Liver (tissue), 3 donors: ENCODE data around the gene MEGF11.

Experiments used
- ATF3 ChIP-seq: IDR thresholded peaks from 2 replicates; pipeline ENCODE4 v1.6.1; 2016; ENCODE audit warnings: antibody characterized with exemption
- CTCF ChIP-seq: fragments of 150-350 bp; IDR thresholded peaks from 2 replicates; pipeline ENCODE4 v1.5.1; 2017; ENCODE audit warnings: improper control_type of control experiment, low read depth, low read length; ENCODE audit not compliant: missing input control
- MAX ChIP-seq: IDR thresholded peaks from 2 replicates; pipeline ENCODE4 v1.6.1; 2016; ENCODE audit warnings: antibody characterized with exemption
- RAD21 ChIP-seq, 2 donors: IDR thresholded peaks; 2 replicates each; pipeline ENCODE4 v1.6.1; 2016; ENCODE audit warnings: antibody characterized with exemption in 2 of 2, mild to moderate bottlenecking in 2 of 2
- TAF1 ChIP-seq: conservative IDR thresholded peaks from 2 replicates; pipeline ENCODE4 v1.6.1; 2016; ENCODE audit warnings: antibody characterized with exemption, mild to moderate bottlenecking
- YY1 ChIP-seq: IDR thresholded peaks from 2 replicates; pipeline ENCODE4 v1.6.1; 2016; ENCODE audit warnings: antibody characterized with exemption, mild to moderate bottlenecking
- donor health status: healthy.
- donor health status: healthy.

GRCh38 chr15:66144978-66145725 is 108.4 kb downstream of the MEGF11 start:
- no peak for TF ChIP-seq CTCF
- TF ChIP-seq ATF3, result no peak
- no peak for TF ChIP-seq MAX
- TF ChIP-seq YY1, result no peak
- no peak for TF ChIP-seq RAD21 (IDR thresholded peaks at IDR 0.05)
- no peak for TF ChIP-seq TAF1
